Stimulated activated CD4-positive, alpha-beta T cell treated with anti-CD3 and anti-CD28 coated beads, TNF-alpha, amount 100 ng/mL, for 1 hour (primary cell): ENCODE measurements around the gene FAM47B.

Source experiments
- DNase-seq, 3 donors: peaks; one replicate each; pipeline ENCODE4 v3.0.0-alpha.2; 2020; ENCODE audit warnings: low read depth in 3 of 3, low spot score in 1 of 3

FAM47B gene

DNA sequence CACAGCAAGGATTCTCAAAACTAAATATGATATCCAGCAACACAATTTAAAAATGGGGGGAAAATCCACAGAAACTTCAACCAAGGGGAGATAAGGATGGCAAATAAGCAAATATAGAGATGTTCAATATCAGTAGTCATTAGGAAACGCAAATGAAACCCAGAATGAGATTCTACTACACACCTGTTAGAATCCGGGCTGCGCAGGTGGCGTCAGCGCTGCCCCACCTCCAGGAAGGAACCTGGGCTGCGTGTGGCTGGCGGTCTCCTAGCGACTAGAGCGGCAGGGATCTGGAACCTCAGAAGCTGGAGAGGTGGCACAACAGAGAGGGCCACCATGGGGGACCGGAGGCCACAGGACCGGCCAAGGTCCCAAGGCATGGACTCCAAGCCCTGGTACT, at the start of gene FAM47B:
TSS of gene FAM47B (plus strand) at position 301 of the 400 bp plus-strand sequence. CDS start at position 337, 36 bp downstream.
- no peak for DNase-seq

DNA sequence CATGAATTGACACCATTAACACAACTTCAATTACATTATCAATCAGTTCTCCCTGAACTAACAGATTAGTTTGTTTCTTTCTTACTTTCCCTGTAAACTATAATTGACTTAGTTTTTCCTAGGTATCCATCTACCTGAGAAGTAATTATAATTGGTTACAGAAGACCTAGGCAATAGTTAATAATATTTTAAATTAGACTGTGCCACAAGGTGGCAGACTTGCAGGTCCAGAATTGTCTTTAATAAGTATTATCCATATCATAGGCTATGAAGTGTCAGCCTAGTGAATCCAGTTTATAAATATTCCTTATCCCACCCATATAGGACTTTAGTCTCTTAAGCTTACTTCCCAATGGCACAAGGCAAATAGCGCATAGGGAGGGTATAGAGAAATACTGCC, 48.9 kb upstream of the FAM47B start:
- no peak for DNase-seq

DNA sequence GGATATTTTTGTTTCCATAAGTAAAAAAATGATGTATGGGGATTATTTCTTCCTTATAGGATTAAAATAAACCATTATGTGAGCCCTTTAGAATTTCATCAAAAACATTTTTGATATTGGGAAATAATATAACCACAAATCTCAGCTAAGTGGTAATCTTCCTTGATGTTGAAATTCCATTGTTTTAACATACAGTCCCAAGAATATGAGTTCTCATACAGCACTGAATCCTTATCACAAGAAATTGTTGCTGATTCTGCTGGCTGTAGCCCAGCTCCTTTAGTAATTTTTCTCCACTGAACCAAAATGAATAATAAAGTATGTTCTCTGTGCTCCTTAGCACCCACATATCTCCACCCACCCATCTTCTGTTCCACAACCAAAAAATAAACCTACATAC, 41.9 kb upstream of the FAM47B start:
- DNase-seq: no peak

DNA sequence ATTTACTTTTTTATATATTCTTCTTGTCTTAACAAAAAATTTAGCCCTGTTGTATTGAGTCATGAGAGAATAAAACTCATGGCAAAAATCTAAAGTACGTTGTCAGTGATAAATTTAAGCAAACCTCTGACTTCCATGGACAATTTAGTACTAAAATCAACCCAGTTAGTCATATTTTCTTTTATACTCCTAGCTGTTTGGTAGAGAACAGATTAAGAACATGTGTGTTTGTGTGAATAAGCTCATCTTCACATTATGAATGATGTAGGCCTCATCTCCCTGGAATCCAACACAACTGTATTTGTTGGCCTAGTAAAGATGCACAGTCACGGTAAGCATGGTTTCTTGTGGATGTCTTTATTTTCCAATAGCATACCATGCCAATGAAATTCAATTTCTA, 40.8 kb upstream of the FAM47B start:
- no peak for DNase-seq

DNA sequence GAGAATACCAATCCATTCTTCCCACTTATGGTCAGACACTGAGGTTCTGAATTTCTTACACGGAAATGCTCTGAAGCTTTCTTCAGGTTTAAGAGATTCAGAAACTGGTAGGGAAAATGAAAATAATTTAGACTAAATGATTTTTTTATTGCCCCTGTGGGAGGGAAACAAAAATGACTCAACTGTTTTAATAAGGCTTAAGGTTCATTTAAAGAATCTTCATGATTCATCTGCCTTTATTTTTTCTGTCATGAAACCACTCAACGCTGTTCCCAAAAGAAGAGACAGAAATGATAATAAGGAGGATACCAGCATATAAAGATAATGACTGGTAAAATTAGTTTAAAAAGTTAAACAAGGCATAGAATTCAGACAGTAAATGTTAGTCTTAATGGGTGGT, 39.3 kb upstream of the FAM47B start:
- no peak for DNase-seq

DNA sequence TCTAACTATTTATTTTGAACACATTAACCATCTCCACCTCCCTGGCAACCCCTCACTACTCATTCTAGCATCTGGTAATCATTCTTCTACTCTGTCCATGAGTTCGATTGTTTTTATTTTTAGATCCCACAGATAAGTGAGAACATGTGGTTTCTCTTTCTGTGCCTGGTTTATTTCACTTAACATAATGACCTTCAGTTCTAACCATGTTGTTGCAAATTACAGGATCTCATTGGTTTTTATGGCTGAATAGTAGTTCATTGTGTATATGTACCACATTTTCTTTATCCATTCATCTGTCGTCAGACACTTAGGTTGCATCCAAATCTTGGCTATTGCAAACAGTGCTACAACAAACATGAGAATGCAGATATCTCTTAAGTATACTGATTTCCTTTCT, 33.4 kb upstream of the FAM47B start:
- no peak for DNase-seq

DNA sequence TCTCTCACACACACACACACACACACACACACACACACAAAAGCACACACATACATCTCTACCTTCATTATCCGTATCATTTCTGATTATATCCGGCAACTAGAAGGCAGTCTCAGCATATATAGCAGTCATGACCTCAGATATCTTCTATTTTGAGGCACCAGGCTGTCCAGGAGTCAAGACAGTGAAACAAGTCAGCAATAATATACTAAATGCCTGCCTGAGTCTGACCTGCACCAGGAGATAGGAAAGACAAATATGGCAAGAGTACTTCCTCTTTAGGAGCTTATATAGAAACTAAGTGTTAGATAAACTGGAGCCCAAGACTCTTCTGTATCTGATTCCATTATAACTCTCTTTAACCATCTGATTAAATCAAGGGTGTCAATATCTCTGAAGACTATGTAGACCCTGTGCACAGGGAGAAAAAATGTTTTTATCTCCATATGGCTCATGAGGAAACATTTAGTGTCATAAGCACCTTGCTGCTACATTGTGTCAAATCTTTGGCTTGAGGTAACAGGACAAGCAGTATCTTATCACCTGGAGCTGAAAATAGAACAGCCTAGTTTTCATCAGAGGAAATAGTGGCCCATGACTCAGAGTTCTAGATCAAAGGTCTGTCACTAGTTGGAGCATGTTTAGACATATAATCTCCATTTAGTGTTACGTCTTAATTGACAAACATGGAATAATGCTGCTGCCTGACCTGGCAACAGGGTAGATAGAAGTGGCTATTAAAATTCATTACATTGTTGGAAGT, 27.0 kb upstream of the FAM47B start:
- no peak for DNase-seq

DNA sequence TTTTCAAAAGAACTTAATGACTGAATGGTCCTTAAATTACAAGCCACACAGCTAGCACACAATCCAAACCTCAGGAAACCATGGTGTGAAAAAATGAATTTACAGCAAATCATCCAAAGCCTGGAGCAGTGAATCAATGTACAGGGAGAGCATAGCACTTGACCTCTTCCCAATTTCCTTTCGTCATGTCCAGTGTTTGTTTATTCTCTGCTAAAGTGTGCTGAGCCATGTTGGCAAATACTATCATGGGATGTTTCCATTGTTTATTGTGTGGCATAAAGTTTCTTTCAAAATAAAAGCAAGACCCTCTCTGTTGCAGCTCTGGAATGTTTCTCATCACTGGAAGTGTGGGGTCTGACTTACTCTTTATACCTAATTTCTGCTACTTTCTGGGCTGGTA, 25.4 kb upstream of the FAM47B start:
- no peak for DNase-seq

DNA sequence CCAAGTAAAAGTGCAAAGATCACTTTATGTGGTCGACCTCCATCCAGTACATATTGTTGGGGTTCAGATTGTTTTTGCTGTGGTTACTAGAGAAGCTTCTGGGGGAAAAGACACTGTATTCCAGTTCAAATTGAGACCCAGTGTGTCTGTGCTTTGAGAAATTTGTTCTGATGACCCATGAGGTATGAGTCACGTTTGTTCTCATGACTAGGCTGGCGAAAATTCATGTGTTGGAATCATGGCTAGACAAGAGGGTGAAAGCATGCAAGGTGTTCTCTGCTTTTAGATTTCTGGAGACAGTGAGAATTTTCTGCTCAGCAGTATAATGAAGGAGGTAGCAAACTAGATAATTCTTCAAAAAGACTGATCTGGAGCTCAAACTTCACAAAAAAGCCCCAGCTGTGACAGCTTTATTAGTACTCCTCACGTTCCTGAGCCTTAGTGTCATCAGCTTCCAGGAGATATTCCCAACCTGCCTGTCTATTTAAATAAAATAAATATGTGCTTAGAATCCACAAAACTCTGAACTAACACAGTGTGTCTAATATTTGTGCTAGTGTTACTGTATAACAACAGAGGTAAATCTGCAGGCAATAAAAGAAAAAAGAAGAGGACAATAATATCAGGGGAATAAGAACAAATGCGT, 24.4 kb upstream of the FAM47B start:
- no peak for DNase-seq

DNA sequence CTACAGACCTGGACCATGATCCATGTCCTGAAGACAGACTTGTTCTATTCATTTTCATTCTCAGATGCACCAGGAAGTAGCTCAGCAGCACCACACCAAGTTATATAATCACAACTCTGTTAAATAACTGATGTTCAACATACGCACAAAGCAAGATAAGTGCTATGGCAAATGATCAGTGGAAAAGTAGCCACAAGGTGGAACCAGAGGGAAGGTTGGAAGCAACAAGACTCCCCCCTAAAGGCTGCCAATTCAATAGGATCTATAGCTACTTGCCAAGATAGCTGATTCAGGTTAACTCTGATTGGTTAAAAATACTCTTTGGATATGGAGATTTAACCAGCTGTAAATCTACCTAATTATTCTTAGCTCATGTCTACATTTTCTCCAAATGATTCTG, 23.7 kb upstream of the FAM47B start:
- no peak for DNase-seq

DNA sequence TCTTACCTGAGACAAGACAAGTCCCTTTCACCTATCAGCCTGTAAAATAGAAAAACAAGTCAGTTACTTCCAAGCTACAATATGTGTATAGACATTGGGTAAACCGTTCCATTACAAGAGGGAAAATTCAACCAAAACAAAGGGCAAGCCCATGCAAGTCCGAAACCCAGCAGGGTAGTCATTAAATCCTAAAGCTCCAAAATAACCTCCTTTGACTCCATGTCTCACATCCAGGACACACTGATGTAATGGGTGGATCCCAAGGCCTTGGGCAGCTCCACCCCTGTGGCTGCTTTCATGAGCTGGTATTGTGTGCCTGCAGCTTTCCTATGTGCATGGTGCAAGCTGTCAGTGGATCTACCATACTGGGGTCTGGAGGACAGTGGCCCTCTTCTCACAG, 14.7 kb upstream of the FAM47B start:
- DNase-seq: no peak

DNA sequence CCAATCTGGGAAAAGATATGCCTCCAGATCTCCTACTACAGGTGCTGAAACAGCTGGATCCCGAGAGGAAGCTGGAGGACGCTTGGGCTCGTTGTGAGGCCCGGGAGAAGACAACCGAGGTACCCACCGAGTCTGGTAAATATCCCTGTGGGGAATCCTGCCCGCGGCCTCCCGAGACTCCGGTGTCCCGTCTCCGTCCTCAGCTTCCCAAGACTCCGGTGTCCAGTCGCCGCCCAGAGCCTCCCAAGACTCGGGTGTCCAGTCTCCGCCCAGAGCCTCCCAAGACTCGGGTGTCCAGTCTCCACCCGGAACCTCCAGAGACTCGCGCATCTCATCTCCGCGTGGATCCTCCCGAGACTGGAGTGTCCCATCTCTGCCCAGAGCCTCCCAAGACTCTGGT, 639 bp downstream of the FAM47B start:
- DNase-seq: no peak

DNA sequence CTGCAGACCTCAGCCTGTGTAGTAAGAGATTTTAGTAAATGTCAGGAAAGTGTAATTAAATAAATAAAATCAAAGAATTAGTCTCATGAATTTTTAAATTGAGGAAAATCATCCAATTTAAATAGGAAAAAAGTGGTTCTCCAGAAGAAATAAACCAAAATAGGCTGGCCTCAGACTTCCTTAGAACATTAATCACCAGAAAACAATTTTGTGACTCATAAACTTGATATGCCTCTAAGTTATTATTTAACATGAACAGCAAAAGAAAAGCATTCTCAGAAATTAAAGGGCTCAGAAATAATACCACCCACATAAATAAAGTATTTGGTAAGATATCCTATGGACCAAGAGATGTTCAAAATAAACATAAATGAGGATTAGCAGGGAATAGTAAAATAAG, 14.3 kb downstream of the FAM47B start:
- no peak for DNase-seq

DNA sequence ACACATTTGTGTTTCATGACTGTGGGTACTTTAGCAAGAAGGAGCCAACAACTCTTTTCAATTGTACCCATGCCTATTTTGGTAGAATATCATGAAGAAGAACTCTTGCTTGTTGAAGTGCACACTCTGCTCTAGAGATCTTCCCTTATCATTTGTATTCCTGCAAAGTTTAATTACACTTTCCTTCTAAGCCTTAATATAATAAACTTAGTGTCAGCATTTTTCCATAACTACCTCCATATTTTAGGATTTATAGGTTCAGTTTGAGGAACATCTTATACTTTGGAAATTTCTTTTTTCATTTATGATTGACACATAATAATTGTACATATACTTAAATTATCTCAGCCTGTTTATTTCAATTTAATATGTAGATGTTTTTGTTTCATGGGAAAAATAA, 19.1 kb downstream of the FAM47B start:
- DNase-seq: no peak

DNA sequence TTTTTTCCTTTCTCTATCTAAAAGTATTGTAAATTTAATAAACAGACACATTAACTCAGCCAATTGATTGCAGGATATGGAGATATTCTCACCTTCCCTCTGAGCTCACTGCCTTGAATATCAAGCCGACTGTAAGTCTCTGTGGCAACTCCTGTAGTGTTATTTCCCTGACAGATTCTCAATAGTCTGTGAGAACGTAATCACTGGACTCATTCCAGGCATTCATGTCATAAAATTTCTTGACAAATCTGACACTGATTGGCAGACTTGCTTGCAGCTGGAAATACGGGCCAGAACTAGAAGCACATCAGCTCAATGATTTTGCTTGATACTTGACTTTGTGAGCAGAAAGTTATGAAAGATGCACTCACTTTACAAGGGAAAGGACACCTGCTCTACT, 29.6 kb downstream of the FAM47B start:
- DNase-seq: no peak

DNA sequence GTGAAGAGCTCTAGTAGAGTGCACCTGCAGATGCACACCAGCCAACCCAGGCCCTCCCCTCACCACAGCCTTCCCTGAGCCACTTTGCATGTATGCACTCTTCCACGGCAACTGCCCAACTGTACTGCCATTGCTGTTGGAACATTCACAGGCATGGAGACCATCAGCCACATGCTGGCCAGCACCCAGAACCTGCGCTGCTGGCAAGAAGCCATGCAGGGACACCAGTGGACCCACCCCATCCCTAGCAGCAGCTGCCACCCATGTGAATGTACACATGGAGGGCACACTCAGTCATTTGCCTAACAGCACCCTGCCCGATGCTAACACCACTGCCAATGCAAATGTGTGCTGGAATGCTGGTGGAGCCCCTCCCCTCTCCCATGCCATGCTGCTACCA, 35.6 kb downstream of the FAM47B start:
- no peak for DNase-seq

DNA sequence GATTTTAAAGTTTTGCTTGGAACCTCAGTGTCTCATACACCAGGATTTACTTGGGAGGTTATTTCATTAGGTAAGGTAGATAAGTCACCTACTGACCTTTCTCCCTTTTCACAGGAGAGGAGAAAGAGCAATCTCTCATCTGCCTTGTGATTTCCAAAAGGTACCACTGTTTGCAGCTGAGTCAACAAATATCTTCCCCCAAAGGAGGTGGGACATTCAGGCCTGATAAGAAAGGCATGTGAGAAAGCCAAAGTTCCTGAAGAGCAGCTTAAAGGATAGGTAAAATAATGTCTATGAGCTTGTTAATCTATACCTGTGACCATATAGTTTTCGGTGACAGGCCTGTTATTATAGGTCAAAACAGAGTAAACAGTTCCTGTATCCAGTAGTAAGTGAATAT, 45.0 kb downstream of the FAM47B start:
- no peak for DNase-seq
